C4-2B (cell line): ENCODE data around the gene CORO1C.

Experiments used
- H3K27ac ChIP-seq: fragments of 450-650 bp; 2 replicates; pipeline ENCODE4 v1.5.1; 2017
- CTCF ChIP-seq: fragments of 450-650 bp; conservative IDR thresholded peaks from 2 replicates; pipeline ENCODE4 v1.5.1; 2017; ENCODE audit warnings: mild to moderate bottlenecking
- ZFX ChIP-seq: fragments of 450-650 bp; IDR thresholded peaks from 2 replicates; pipeline ENCODE4 v1.6.1; 2017

Gene CORO1C

DNA sequence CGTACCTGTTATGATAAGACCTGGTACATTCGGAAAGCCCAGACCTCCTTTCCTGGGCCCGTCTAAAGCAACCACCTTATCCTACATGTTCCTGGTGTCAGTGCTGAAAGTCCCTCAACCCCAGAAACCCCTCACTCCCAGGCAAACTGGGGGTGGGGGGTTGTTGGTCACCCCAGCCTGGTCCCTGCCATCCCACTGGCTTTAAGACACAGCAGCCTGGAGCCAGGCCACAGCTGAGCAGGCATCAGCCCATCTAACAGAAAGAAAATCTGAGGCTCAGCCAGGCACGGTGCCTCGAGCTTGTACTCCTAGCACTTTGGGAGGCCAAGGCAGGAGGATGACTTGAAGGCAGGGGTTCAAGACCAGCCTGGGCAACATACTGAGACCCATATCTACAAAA is 102.2 kb downstream of the CORO1C start:
- no peak overlapping the region for H3K27ac ChIP-seq
- TF ChIP-seq CTCF: no peak
- no peak for TF ChIP-seq ZFX

GRCh38 chr12:108627134-108627920 is 104.0 kb downstream of the CORO1C start:
- TF ChIP-seq ZFX: no peak
- no peak for TF ChIP-seq CTCF
- no peak overlapping the region for H3K27ac ChIP-seq

- TF ChIP-seq CTCF: no peak
- H3K27ac ChIP-seq: no peak overlapping the region
These were observed 106.1 kb downstream of the CORO1C start for GRCh38 chr12:108625228-108625627.

- no peak overlapping the region for H3K27ac ChIP-seq
- TF ChIP-seq ZFX (no peak), CTCF (no peak)
These were observed 107.7 kb downstream of the CORO1C start for GRCh38 chr12:108623577-108623976.

- no peak overlapping the region for H3K27ac ChIP-seq
- TF ChIP-seq CTCF (no peak), ZFX (no peak)
These were observed 108.3 kb downstream of the CORO1C start for GRCh38 chr12:108622921-108623514.

DNA sequence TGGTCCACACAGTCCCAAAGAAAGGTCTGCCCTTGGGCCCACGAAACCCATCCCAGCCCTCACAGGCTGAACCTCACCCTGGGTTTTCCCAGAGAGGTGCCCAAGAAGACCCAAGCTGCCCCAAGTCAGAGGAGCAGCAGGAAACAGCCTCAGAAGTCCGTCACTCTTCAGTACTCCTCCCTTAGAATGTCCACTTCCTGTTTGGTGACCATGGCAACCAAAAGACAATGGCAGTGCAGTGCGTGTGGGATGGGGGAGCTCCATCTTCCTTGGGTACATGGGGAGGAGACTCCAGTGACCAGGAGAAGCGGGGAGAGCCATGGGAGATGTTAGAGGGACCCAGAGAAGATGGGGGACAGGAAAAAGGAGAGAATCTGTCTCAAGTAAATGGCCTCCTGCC is 108.9 kb downstream of the CORO1C start:
- no peak overlapping the region for H3K27ac ChIP-seq
- TF ChIP-seq CTCF: no peak
- TF ChIP-seq ZFX: no peak

GRCh38 chr12:108621161-108621560 is 110.2 kb downstream of the CORO1C start:
- TF ChIP-seq CTCF (no peak), ZFX (no peak)

More at GRCh38 chr12:108621161-108621560, 110.2 kb downstream of the CORO1C start:
- H3K27ac ChIP-seq: no peak overlapping the region
